ENCODE results near the gene GPRC6A.

DNA sequence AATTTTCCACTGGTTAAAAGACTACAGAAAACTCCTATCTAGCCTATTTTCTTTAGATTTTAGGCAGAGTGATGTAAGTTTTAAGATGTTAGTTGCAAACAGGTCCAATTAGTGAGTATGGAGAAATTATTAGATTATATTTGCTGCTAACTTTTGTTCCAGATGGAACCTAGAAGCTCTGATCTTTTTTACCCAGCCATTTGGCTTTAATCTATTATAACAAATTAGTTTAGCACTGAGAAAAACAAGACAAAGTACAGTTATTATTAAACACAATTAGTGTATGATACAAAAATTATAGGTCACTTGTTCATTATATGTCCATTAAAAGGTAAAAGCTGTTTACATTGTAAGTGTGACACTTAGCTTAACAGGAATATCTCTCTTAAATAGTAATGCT lies 65.8 kb downstream of the GPRC6A start:
- TF ChIP-seq, protein P1, sequence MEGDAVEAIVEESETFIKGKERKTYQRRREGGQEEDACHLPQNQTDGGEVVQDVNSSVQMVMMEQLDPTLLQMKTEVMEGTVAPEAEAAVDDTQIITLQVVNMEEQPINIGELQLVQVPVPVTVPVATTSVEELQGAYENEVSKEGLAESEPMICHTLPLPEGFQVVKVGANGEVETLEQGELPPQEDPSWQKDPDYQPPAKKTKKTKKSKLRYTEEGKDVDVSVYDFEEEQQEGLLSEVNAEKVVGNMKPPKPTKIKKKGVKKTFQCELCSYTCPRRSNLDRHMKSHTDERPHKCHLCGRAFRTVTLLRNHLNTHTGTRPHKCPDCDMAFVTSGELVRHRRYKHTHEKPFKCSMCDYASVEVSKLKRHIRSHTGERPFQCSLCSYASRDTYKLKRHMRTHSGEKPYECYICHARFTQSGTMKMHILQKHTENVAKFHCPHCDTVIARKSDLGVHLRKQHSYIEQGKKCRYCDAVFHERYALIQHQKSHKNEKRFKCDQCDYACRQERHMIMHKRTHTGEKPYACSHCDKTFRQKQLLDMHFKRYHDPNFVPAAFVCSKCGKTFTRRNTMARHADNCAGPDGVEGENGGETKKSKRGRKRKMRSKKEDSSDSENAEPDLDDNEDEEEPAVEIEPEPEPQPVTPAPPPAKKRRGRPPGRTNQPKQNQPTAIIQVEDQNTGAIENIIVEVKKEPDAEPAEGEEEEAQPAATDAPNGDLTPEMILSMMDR (IDR thresholded peaks at IDR 0.05 in 8 of 11, conservative IDR thresholded peaks at IDR 0.05 in 3 of 11), result no peak
- no peak for TF ChIP-seq POLR2A (IDR thresholded peaks at IDR 0.05)
- no peak for TF ChIP-seq POLR2AphosphoS5 (IDR thresholded peaks at IDR 0.05)

All from spleen (tissue), 7 donors.